Spleen (tissue), 11 donors: Measurements from ENCODE around the gene TMEM243. TPM values are rescaled to one million over a fixed set of nuclear protein-coding genes. Genes with fewer than 3 reads are reported as not detected.
"Not testable (repeated sequence)": the region's sequence is repeated elsewhere in the genome, so short reads cannot be mapped to it uniquely, and the experiment has no call there.

Source experiments
- DNase-seq: peaks from one replicate; pipeline ENCODE4 v3.0.0-alpha.2; 2020
- H3K27ac ChIP-seq, 8 donors: fragments of 200-600 bp; sonication (generic) in 7 of 8; 1 replicate in 4 of 8; 2 replicates in 4 of 8; pipeline versions ENCODE4 v1.5.0 to v1.8.0; 2016 to 2021; ENCODE audit warnings: inconsistent platforms in 4 of 8, mild to moderate bottlenecking in 4 of 8, moderate library complexity in 1 of 8
- H3K27me3 ChIP-seq, 7 donors: fragments of 200-600 bp; sonication (generic) in 6 of 7; replicated peaks in 1 of 7; 1 replicate in 4 of 7; 2 replicates in 3 of 7; pipeline versions ENCODE4 v1.5.0 to v1.8.0; 2016 to 2021; ENCODE audit warnings: inconsistent platforms in 3 of 7, mild to moderate bottlenecking in 1 of 7
- H3K36me3 ChIP-seq, 6 donors: fragments of 200-600 bp; sonication (generic) in 5 of 6; 1 replicate in 4 of 6; 2 replicates in 2 of 6; pipeline versions ENCODE4 v1.5.0 to v1.8.0; 2016 to 2021; ENCODE audit warnings: inconsistent platforms in 2 of 6
- H3K4me1 ChIP-seq, 6 donors: fragments of 200-600 bp; sonication (generic) in 5 of 6; 1 replicate in 3 of 6; 2 replicates in 3 of 6; pipeline versions ENCODE4 v1.5.0 to v1.8.0; 2016 to 2021; ENCODE audit warnings: inconsistent platforms in 3 of 6
- H3K4me3 ChIP-seq, 8 donors: fragments of 200-600 bp; sonication (generic) in 7 of 8; 1 replicate in 4 of 8; 2 replicates in 4 of 8; pipeline versions ENCODE4 v1.5.0 to v1.8.0; 2016 to 2021; ENCODE audit warnings: inconsistent platforms in 4 of 8, mild to moderate bottlenecking in 4 of 8, moderate library complexity in 2 of 8
- H3K9me3 ChIP-seq, 8 donors: fragments of 200-600 bp; sonication (generic) in 7 of 8; 1 replicate in 4 of 8; 2 replicates in 4 of 8; pipeline versions ENCODE4 v1.5.0 to v1.8.0; 2016 to 2021; ENCODE audit warnings: inconsistent platforms in 4 of 8
- CTCF ChIP-seq, 11 experiments: fragments of 200-600 bp in 7 of 11; fragments of 450-650 bp in 4 of 11; sonication (generic) in 4 of 11; IDR thresholded peaks in 8 of 11; conservative IDR thresholded peaks in 3 of 11; 1 replicate in 7 of 11; 2 replicates in 4 of 11; pipeline versions ENCODE4 v1.4.0 to v1.8.0; 2016 to 2021; ENCODE audit warnings: antibody characterized with exemption in 11 of 11, inconsistent platforms in 4 of 11, mild to moderate bottlenecking in 1 of 11
- POLR2A ChIP-seq, 3 donors: fragments of 450-650 bp; IDR thresholded peaks; one replicate each; pipeline ENCODE4 v1.5.1; 2017; ENCODE audit warnings: antibody characterized with exemption in 3 of 3, mild to moderate bottlenecking in 1 of 3
- POLR2AphosphoS5 ChIP-seq, 3 donors: sonication (generic); formaldehyde crosslinking; IDR thresholded peaks; one replicate each; pipeline ENCODE4 v1.5.1; 2017; ENCODE audit warnings: antibody characterized with exemption in 3 of 3
- WGBS, 5 donors: extraction: QIAGEN DNeasy Blood & Tissue Kit in 3 of 5; methylation state at CpG; one replicate each; pipeline versions ENCODE4 v1.1.5 to v1.1.7; 2013 to 2018; 5-methylcytosine and 5-hydroxymethylcytosine counted together
- intact Hi-C: fragments of 100-400 bp; cut with DNase I; formaldehyde crosslinking; loops from one replicate; pipeline ENCODE4 v1.15.0; 2023; ENCODE audit warnings: low total_unique reads
- polyA plus RNA-seq, 3 donors: library from polyadenylated mRNA; stranded (reverse); fragments of 200-250 nt; gene quantifications; one replicate each; pipeline ENCODE4 v1.2.1, GENCODE V29; 2013
- total RNA-seq, 7 donors: library from RNA; depleted of rRNA in 3 of 7; stranded (reverse); fragments of >200 nt in 3 of 7; fragmentation: NEBNext Ultra II Directional in 4 of 7; extraction: Animal tissue kit (Norgen Biotek cat#: 25700) in 4 of 7; gene quantifications; one replicate each; pipeline versions ENCODE4 v1.1.0 to v1.2.1, GENCODE V29; 2016 to 2021
- donor health status: healthy with polysubstance abuse.
- donor health status: DM: no; HTN: no; CAD: no; lungs with moderate emphysema.
- donor health status: DM: no; HTN: no; CAD: no.
- donor health status: Bipolar disorder and iron deficiency.
- donor health status: healthy.
- donor health status: DM: no; HTN: no; CAD: no.
- donor health status: DM: yes; HTN: yes; CAD: no.

Gene TMEM243
- total and polyA plus RNA-seq, 10 donors = 45.4 to 144 (median 86.4) TPM

GRCh38 chr7:87209295-87209924 is 10.1 kb downstream of the TMEM243 start:
- peaks cover 0 to 51% (median 10%) of the 10 kb centered on the region in 6 donors for H3K36me3 ChIP-seq
- peaks cover 29 to 65% (median 49%) of the 10 kb centered on the region in 6 donors for H3K4me1 ChIP-seq
- TF ChIP-seq CTCF (IDR thresholded peaks at IDR 0.05 in 8 of 11, conservative IDR thresholded peaks at IDR 0.05 in 3 of 11) = no peak
- TF ChIP-seq POLR2A (IDR thresholded peaks at IDR 0.05) = no peak
- TF ChIP-seq POLR2AphosphoS5 (IDR thresholded peaks at IDR 0.05) = no peak
- intact Hi-C loops = no loop called here
- no peak overlapping the region for H3K27ac ChIP-seq
- WGBS, 5 donors = 87 to 95% (median 93%) methylated on average over 17 to 18 of the region's 18 CpGs
- no peaks in the 10 kb centered on the region for H3K27me3 ChIP-seq
- no peak overlapping the region for H3K4me3 ChIP-seq
- no peak for DNase-seq
- H3K9me3 ChIP-seq = peaks cover 5 to 27% (median 26%) of the 10 kb centered on the region in 8 donors

- TF ChIP-seq POLR2A (IDR thresholded peaks at IDR 0.05) = no peak
- no peak for TF ChIP-seq CTCF (IDR thresholded peaks at IDR 0.05 in 8 of 11, conservative IDR thresholded peaks at IDR 0.05 in 3 of 11)
- TF ChIP-seq POLR2AphosphoS5 (IDR thresholded peaks at IDR 0.05) = no peak
- Histone ChIP-seq H3K4me1 (peaks cover 10 to 52% (median 33%) of the 10 kb centered on the region in 6 donors), H3K27ac (no peak overlapping the region), H3K27me3 (no peaks in the 10 kb centered on the region), H3K36me3 (peaks cover 0 to 73% (median 10%) of the 10 kb centered on the region in 6 donors), H3K4me3 (no peak overlapping the region), H3K9me3 (peaks cover 5 to 43% (median 39%) of the 10 kb centered on the region in 8 donors)
- DNase-seq = no peak
- 97 to 100% (median 100%) methylated on average over 1 of the region's 1 CpG for WGBS, 5 donors
- intact Hi-C loops = no loop called here
These were observed 13.2 kb downstream of the TMEM243 start for GRCh38 chr7:87206361-87206760.

GRCh38 chr7:87205701-87206100 is 13.8 kb downstream of the TMEM243 start:
- Histone ChIP-seq H3K9me3 (peaks cover 5 to 43% (median 39%) of the 10 kb centered on the region in 8 donors), H3K4me1 (peaks cover 4 to 52% (median 31%) of the 10 kb centered on the region in 6 donors), H3K36me3 (peaks cover 0 to 71% (median 10%) of the 10 kb centered on the region in 6 donors)
- 86 to 94% (median 90%) methylated on average over 3 of the region's 3 CpGs for WGBS, 5 donors
- H3K27me3 ChIP-seq, intact Hi-C loops, DNase-seq, H3K27ac ChIP-seq, H3K4me3 ChIP-seq: not testable (repeated sequence)

GRCh38 chr7:87204933-87205332 is 14.6 kb downstream of the TMEM243 start:
- no peak for DNase-seq
- no peak for TF ChIP-seq POLR2AphosphoS5 (IDR thresholded peaks at IDR 0.05)
- TF ChIP-seq CTCF (IDR thresholded peaks at IDR 0.05 in 8 of 11, conservative IDR thresholded peaks at IDR 0.05 in 3 of 11) = no peak
- TF ChIP-seq POLR2A (IDR thresholded peaks at IDR 0.05) = no peak
- 63 to 85% (median 65%) methylated on average over 3 of the region's 3 CpGs for WGBS, 5 donors
- Histone ChIP-seq H3K9me3 (peaks cover 5 to 43% (median 39%) of the 10 kb centered on the region in 8 donors), H3K36me3 (peaks cover 0 to 73% (median 10%) of the 10 kb centered on the region in 6 donors), H3K4me1 (peaks cover 0 to 52% (median 27%) of the 10 kb centered on the region in 6 donors), H3K27me3 (no peaks in the 10 kb centered on the region), H3K4me3 (no peak overlapping the region), H3K27ac (no peak overlapping the region)
- intact Hi-C loops = no loop called here

GRCh38 chr7:87203929-87204328 is 15.6 kb downstream of the TMEM243 start:
- DNase-seq, intact Hi-C loops, H3K27ac ChIP-seq, H3K27me3 ChIP-seq, H3K4me3 ChIP-seq: not testable (repeated sequence)
- Histone ChIP-seq H3K36me3 (peaks cover 0 to 81% (median 10%) of the 10 kb centered on the region in 6 donors), H3K4me1 (peaks cover 7 to 52% (median 32%) of the 10 kb centered on the region in 6 donors), H3K9me3 (peaks cover 5 to 43% (median 39%) of the 10 kb centered on the region in 8 donors)
- WGBS, 5 donors = 74 to 85% (median 76%) methylated on average over 4 of the region's 4 CpGs
